Gastroesophageal sphincter (tissue), 4 donors: Measurements from ENCODE around the gene RBM47. TPM values are rescaled to one million over a fixed set of nuclear protein-coding genes. Genes with fewer than 3 reads are reported as not detected.

Experiments
- ATAC-seq: fragments of 150-250 bp; one replicate; pipeline ENCODE4 v1.9.1; 2016; ENCODE audit warnings: mild to moderate bottlenecking, moderate library complexity
- H3K27ac ChIP-seq, 4 donors: fragments of 200-600 bp; sonication (generic) in 3 of 4; 1 replicate in 3 of 4; 2 replicates in 1 of 4; pipeline ENCODE4 v1.5.1; 2016 to 2019
- H3K27me3 ChIP-seq: fragments of 200-600 bp; sonication (generic); one replicate; pipeline ENCODE4 v1.5.1; 2019
- H3K36me3 ChIP-seq, 2 donors: fragments of 200-600 bp; sonication (generic); one replicate each; pipeline ENCODE4 v1.5.1; 2019; ENCODE audit warnings: control low read depth in 1 of 2
- H3K4me1 ChIP-seq, 3 donors: fragments of 200-600 bp; sonication (generic); 1 replicate in 2 of 3; 2 replicates in 1 of 3; pipeline ENCODE4 v1.5.1; 2016 to 2019; ENCODE audit warnings: control low read depth in 2 of 3
- H3K4me3 ChIP-seq, 2 donors: fragments of 200-600 bp; sonication (generic); one replicate each; pipeline ENCODE4 v1.5.1; 2019; ENCODE audit warnings: mild to moderate bottlenecking in 1 of 2, moderate library complexity in 1 of 2
- H3K9me3 ChIP-seq, 3 donors: fragments of 200-600 bp; sonication (generic); one replicate each; pipeline ENCODE4 v1.5.1; 2017 to 2019; ENCODE audit warnings: control low read depth in 2 of 3
- CTCF ChIP-seq, 4 experiments: fragments of 200-600 bp in 2 of 4; fragments of 450-650 bp in 2 of 4; sonication (generic) in 1 of 4; IDR thresholded peaks; one replicate each; pipeline ENCODE4 v1.5.1; 2017 to 2019; ENCODE audit warnings: antibody characterized with exemption in 4 of 4, mild to moderate bottlenecking in 2 of 4, moderate library complexity in 2 of 4
- EP300 ChIP-seq: sonication (generic); formaldehyde crosslinking; IDR thresholded peaks from one replicate; pipeline ENCODE4 v1.6.1; 2017; ENCODE audit warnings: antibody characterized with exemption, mild to moderate bottlenecking
- POLR2A ChIP-seq, 2 donors: fragments of 450-650 bp; IDR thresholded peaks; one replicate each; pipeline ENCODE4 v1.6.1; 2017; ENCODE audit warnings: antibody characterized with exemption in 2 of 2, mild to moderate bottlenecking in 2 of 2, moderate library complexity in 1 of 2
- POLR2AphosphoS5 ChIP-seq: sonication (generic); formaldehyde crosslinking; IDR thresholded peaks from one replicate; pipeline ENCODE4 v1.6.1; 2017; ENCODE audit warnings: antibody characterized with exemption
- WGBS, 2 donors: methylation state at CpG; one replicate each; pipeline ENCODE4 v1.1.5; 2018; ENCODE audit warnings: low coverage in 1 of 2; 5-methylcytosine and 5-hydroxymethylcytosine counted together
- total RNA-seq, 4 donors: library from RNA; depleted of rRNA; stranded (reverse); fragments of >200 nt; gene quantifications; one replicate each; pipeline ENCODE4 v1.1.0, GENCODE V29; 2016

The RBM47 gene
- total RNA-seq, 4 donors from 2014 or later: 9.1 to 36.9 (median 26.4) TPM

GRCh38 chr4:40419231-40419912 lies 210.3 kb downstream of the RBM47 start:
- no peaks in the 10 kb centered on the region for H3K4me1 ChIP-seq
- TF ChIP-seq POLR2AphosphoS5 (no peak), POLR2A (IDR thresholded peaks at IDR 0.05) (no peak), CTCF (IDR thresholded peaks at IDR 0.05) (no peak), EP300 (no peak)
- no peaks in the 10 kb centered on the region for H3K27me3 ChIP-seq
- no peak for ATAC-seq
- WGBS, 2 donors: 71 to 100% methylated on average over 1 to 5 of the region's 6 CpGs
- no peaks in the 10 kb centered on the region for H3K9me3 ChIP-seq
- no peaks in the 10 kb centered on the region for H3K36me3 ChIP-seq
- H3K4me3 ChIP-seq: no peak overlapping the region
- H3K27ac ChIP-seq: no peak overlapping the region

GRCh38 chr4:40418430-40419230 lies 211.0 kb downstream of the RBM47 start:
- TF ChIP-seq CTCF (IDR thresholded peaks at IDR 0.05): no peak
- no peak for TF ChIP-seq POLR2A (IDR thresholded peaks at IDR 0.05)
- no peak for TF ChIP-seq EP300
- no peak for TF ChIP-seq POLR2AphosphoS5
- whole genome bisulfite sequencing, 2 donors: 70 to 72% methylated on average over 5 of the region's 6 CpGs
- no peak for ATAC-seq

GRCh38 chr4:40417941-40418340 lies 211.7 kb downstream of the RBM47 start:
- ATAC-seq: no peak
- WGBS, 2 donors: 89 to 95% methylated on average over 5 of the region's 5 CpGs
- TF ChIP-seq POLR2A (IDR thresholded peaks at IDR 0.05) (no peak), POLR2AphosphoS5 (no peak), EP300 (no peak), CTCF (IDR thresholded peaks at IDR 0.05) (no peak)

More at GRCh38 chr4:40418430-40419230, 211.0 kb downstream of the RBM47 start:
- H3K27me3 ChIP-seq: no peaks in the 10 kb centered on the region
- no peaks in the 10 kb centered on the region for H3K36me3 ChIP-seq
- no peaks in the 10 kb centered on the region for H3K4me1 ChIP-seq
- H3K27ac ChIP-seq: no peak overlapping the region
- no peak overlapping the region for H3K4me3 ChIP-seq
- no peaks in the 10 kb centered on the region for H3K9me3 ChIP-seq

GRCh38 chr4:40414673-40415072 lies 215.0 kb downstream of the RBM47 start:
- no peaks in the 10 kb centered on the region for H3K36me3 ChIP-seq
- no peak overlapping the region for H3K27ac ChIP-seq
- WGBS, 2 donors: 79 to 90% methylated on average over 2 to 3 of the region's 3 CpGs
- TF ChIP-seq EP300: no peak
- no peak for TF ChIP-seq POLR2AphosphoS5
- no peak for TF ChIP-seq POLR2A (IDR thresholded peaks at IDR 0.05)
- TF ChIP-seq CTCF (IDR thresholded peaks at IDR 0.05): no peak
- H3K4me3 ChIP-seq: no peak overlapping the region
- H3K27me3 ChIP-seq: peaks cover 6% of the 10 kb centered on the region
- no peak for ATAC-seq
- H3K4me1 ChIP-seq: no peaks in the 10 kb centered on the region
- no peaks in the 10 kb centered on the region for H3K9me3 ChIP-seq

More at GRCh38 chr4:40417941-40418340, 211.7 kb downstream of the RBM47 start:
- Histone ChIP-seq H3K9me3 (no peaks in the 10 kb centered on the region), H3K36me3 (no peaks in the 10 kb centered on the region), H3K4me3 (no peak overlapping the region), H3K27ac (no peak overlapping the region), H3K27me3 (no peaks in the 10 kb centered on the region), H3K4me1 (no peaks in the 10 kb centered on the region)
